GM12878 (cell line): ENCODE data around the gene BRD1. TPM values are rescaled to one million over a fixed set of nuclear protein-coding genes. Genes with fewer than 3 reads are reported as not detected.

Source experiments
- ATAC-seq: fragments of 200-7000 bp; cut with Tn5 transposase; 3 replicates; pipeline ENCODE4 v1.9.1; 2020; ENCODE audit warnings: mild to moderate bottlenecking, moderate library complexity
- BruUV-seq: library from RNA; stranded (reverse); fragments of 400-500 nt; replicated peaks from 2 replicates; lab custom pipeline; 2021; lab: Mats Ljungman, UMichigan
- CTCF ChIA-PET: fragments of 300-600 bp; sonication (Branson Sonifier 250); formaldehyde crosslinking; extraction: SDS; loops from one replicate; lab custom pipeline; 2021; ENCODE audit warnings: inconsistent platforms; lab: Yijun Ruan, JAX
- POLR2A ChIA-PET: fragments of 350-600 bp; formaldehyde crosslinking; extraction: SDS; loops from one replicate; lab custom pipeline; 2021; ENCODE audit warnings: inconsistent platforms; lab: Charles Lee
- RAD21 ChIA-PET: fragments of 300-600 bp; sonication (Branson Sonifier 250); formaldehyde crosslinking; loops from one replicate; lab custom pipeline; 2023; ENCODE audit warnings: antibody characterized with exemption; ENCODE audit not compliant: unreplicated experiment; lab: Charles Lee
- SMC1A ChIA-PET: fragments of 300-600 bp; sonication (Branson Sonifier 250); formaldehyde crosslinking; loops from one replicate; lab custom pipeline; 2023; ENCODE audit not compliant: unreplicated experiment, uncharacterized antibody; lab: Charles Lee
- DNase-seq: peaks from one replicate; pipeline ENCODE4 v3.0.0-alpha.2; 2011; ENCODE audit warnings: low read depth, low spot score
- FAIRE-seq: peaks from 3 replicates; lab custom pipeline; 2011; peaks lifted over from hg19 to GRCh38; lab: Jason Lieb, UNC
- H2AFZ ChIP-seq: 2 replicates; pipeline ENCODE4 v1.6.0; 2011; ENCODE audit warnings: low read depth, low read length, control low read depth; ENCODE audit not compliant: control insufficient read depth
- H3K27ac ChIP-seq: 2 replicates; pipeline ENCODE4 v1.5.1; 2011; ENCODE audit warnings: control low read depth; ENCODE audit not compliant: control insufficient read depth, insufficient read depth
- H3K27me3 ChIP-seq, 2 experiments: replicated peaks in 1 of 2; 2 replicates each; pipeline versions ENCODE4 v1.6.0 to v1.6.1; 2011; ENCODE audit warnings: low read length in 1 of 2; ENCODE audit not compliant: control insufficient read depth in 2 of 2, insufficient read depth in 2 of 2
- H3K36me3 ChIP-seq, 2 experiments: 2 replicates each; pipeline ENCODE4 v1.5.1; 2011; ENCODE audit warnings: low read length in 1 of 2; ENCODE audit not compliant: control insufficient read depth in 2 of 2, insufficient read depth in 2 of 2
- H3K4me1 ChIP-seq: 2 replicates; pipeline ENCODE4 v1.6.1; 2011; ENCODE audit warnings: mild to moderate bottlenecking, low read length, moderate library complexity, mixed read lengths; ENCODE audit not compliant: control insufficient read depth, insufficient read depth
- H3K4me2 ChIP-seq: 2 replicates; pipeline ENCODE4 v1.6.0; 2011; ENCODE audit warnings: control low read depth; ENCODE audit not compliant: control insufficient read depth, insufficient read depth
- H3K4me3 ChIP-seq: fragments of 200-600 bp; sonication (generic); 2 replicates; pipeline ENCODE4 v1.5.1; 2016
- H3K79me2 ChIP-seq: 2 replicates; pipeline ENCODE4 v1.6.0; 2011; ENCODE audit warnings: low read length; ENCODE audit not compliant: control insufficient read depth, insufficient read depth
- H3K9ac ChIP-seq: 2 replicates; pipeline ENCODE4 v1.8.0; 2011; ENCODE audit warnings: low read length, control low read depth, mixed read lengths; ENCODE audit not compliant: control insufficient read depth, insufficient read depth
- H3K9me3 ChIP-seq: replicated peaks from 3 replicates; pipeline ENCODE4 v1.5.1; 2011; ENCODE audit warnings: mild to moderate bottlenecking, low read length; ENCODE audit not compliant: control insufficient read depth, insufficient read depth
- H4K20me1 ChIP-seq: 2 replicates; pipeline ENCODE4 v1.6.0; 2011; ENCODE audit not compliant: control insufficient read depth, insufficient read depth
- CBX5 ChIP-seq: sonication (generic); IDR thresholded peaks from 2 replicates; pipeline ENCODE4 v1.6.1; 2016; ENCODE audit warnings: low read depth, moderate library complexity, mild to moderate bottlenecking, inconsistent platforms
- IKZF1 ChIP-seq: fragments of 450-650 bp; conservative IDR thresholded peaks from 2 replicates; pipeline ENCODE4 v1.6.1; 2017; ENCODE audit warnings: antibody characterized with exemption, mild to moderate bottlenecking
- IRF3 ChIP-seq: fragments of 450-650 bp; IDR thresholded peaks from 2 replicates; pipeline ENCODE4 v1.6.1; 2014; ENCODE audit warnings: mild to moderate bottlenecking
- MTA2 ChIP-seq: fragments of 450-650 bp; IDR thresholded peaks from 2 replicates; pipeline ENCODE4 v1.6.1; 2016; ENCODE audit warnings: low read depth, mild to moderate bottlenecking, moderate library complexity
- MXI1 ChIP-seq: fragments of 150-350 bp; IDR thresholded peaks from 2 replicates; pipeline ENCODE4 v1.6.1; 2011; ENCODE audit warnings: low read depth, mild to moderate bottlenecking, inconsistent platforms, low read length, improper control_type of control experiment
- MYC ChIP-seq: IDR thresholded peaks from 2 replicates; pipeline ENCODE4 v1.6.1; 2011; ENCODE audit warnings: mild to moderate bottlenecking, low read length, moderate library complexity, inconsistent platforms; ENCODE audit not compliant: insufficient read depth, insufficient replicate concordance, insufficient read length, severe bottlenecking
- PAX8 ChIP-seq: fragments of 450-650 bp; IDR thresholded peaks from 2 replicates; pipeline ENCODE4 v1.6.1; 2017; ENCODE audit warnings: mild to moderate bottlenecking, moderate library complexity
- SIN3A ChIP-seq: IDR thresholded peaks from 2 replicates; pipeline ENCODE4 v1.6.1; 2012; ENCODE audit warnings: low read depth, low read length, improper control_type of control experiment
- SUZ12 ChIP-seq: fragments of 200-600 bp; sonication (generic); IDR thresholded peaks from one replicate; pipeline ENCODE4 v1.6.1; 2018; ENCODE audit warnings: antibody characterized with exemption, mild to moderate bottlenecking; ENCODE audit not compliant: unreplicated experiment
- ZBTB4 ChIP-seq: fragments of 450-650 bp; formaldehyde crosslinking; IDR thresholded peaks from 2 replicates; pipeline ENCODE4 v1.4.0; 2022; ENCODE audit warnings: mild to moderate bottlenecking, moderate library complexity
- ZNF592 ChIP-seq: fragments of 450-650 bp; IDR thresholded peaks from 2 replicates; pipeline ENCODE4 v1.6.1; 2017; ENCODE audit warnings: mild to moderate bottlenecking, moderate library complexity
- WGBS: methylation state at CpG from one replicate; pipeline ENCODE4 v1.1.6; 2016; ENCODE audit warnings: low lambda C conversion rate; ENCODE audit not compliant: insufficient replicate concordance, insufficient coverage; ENCODE audit errors: missing lambda C conversion rate; 5-methylcytosine and 5-hydroxymethylcytosine counted together
- in situ Hi-C: fragments of 300-500 bp; cut with MboI; formaldehyde crosslinking; loops from 9 replicates; pipeline ENCODE4 v1.14.3; 2018; ENCODE audit warnings: mixed read lengths
- intact Hi-C: fragments of 100-400 bp; cut with micrococcal nuclease; formaldehyde crosslinking; loops from one replicate; pipeline ENCODE4 v1.14.2; 2022; ENCODE audit not compliant: unreplicated experiment
- polyA plus RNA-seq, 11 experiments: library from polyadenylated mRNA; depleted of rRNA in 4 of 11; unstranded in 6 of 11; stranded (reverse) in 5 of 11; fragments of >200 nt; fragmentation: Nextera tagmentation in 4 of 11; fragmentation: Illumina TruSeq in 1 of 11; extraction: Ambion mirVana in 4 of 11; extraction: Trizol in 1 of 11; gene quantifications; 1 replicate in 1 of 11; 2 replicates in 10 of 11; pipeline versions ENCODE4 v1.2.1 to v1.2.3, GENCODE V29; 2011 to 2016; ENCODE audit warnings: inconsistent platforms in 2 of 11, missing spikeins in 2 of 11, low read depth in 1 of 11
- total RNA-seq, 4 experiments: library from RNA; depleted of rRNA in 3 of 4; stranded (reverse); fragments of >200 nt in 3 of 4; fragmentation: Illumina TruSeq in 1 of 4; extraction: Trizol in 1 of 4; gene quantifications; 2 replicates each; pipeline versions ENCODE4 v1.2.1 to v1.2.3, GENCODE V29; 2013 to 2021

The BRD1 gene
- total and polyA plus RNA-seq, 10 of the 15 experiments (the other 5 are each of a cell fraction or from before 2014, with no cell fraction given): 0.90 to 26.4 (median 7.1) TPM

GRCh38 chr22:49774499-49775151, 53.0 kb downstream of the BRD1 start (continued):
- no peak for TF ChIP-seq ZNF592
- no peak for TF ChIP-seq MYC
- no peak for TF ChIP-seq MTA2
- no peak for TF ChIP-seq SUZ12
- no peak for TF ChIP-seq IRF3
- TF ChIP-seq, all 136 proteins: peak for 0

DNA sequence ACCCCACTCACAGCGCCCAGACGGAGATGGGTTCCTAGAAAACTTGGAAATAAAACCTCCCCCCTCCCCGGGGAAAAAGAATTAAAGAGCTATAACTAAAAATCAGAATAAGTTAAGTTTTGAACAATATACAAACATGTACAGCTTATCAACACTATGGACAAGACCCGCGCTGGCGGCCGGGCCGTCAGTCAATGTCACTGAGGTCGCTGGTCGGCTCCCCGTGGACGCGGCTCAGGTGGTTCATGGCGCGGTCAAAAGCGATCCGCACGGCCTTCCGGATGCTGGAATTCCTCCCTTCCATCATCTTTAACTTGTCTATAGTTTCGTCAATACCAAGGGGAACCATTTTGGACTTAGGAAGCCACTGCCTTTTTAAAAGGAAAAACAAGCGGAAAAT, 53.6 kb downstream of the BRD1 start:
- H3K9ac ChIP-seq: no peak overlapping the region
- no peak for FAIRE-seq
- RAD21 ChIA-PET: no interaction called here
- H4K20me1 ChIP-seq: no peaks in the 10 kb centered on the region
- H3K36me3 ChIP-seq: peaks cover 13 to 28% of the 10 kb centered on the region in 2 experiments
- no peak for ATAC-seq
- POLR2A ChIA-PET: no interaction called here
- no peak overlapping the region for H3K27ac ChIP-seq
- over 99% methylated on average over 21 of the region's 21 CpGs for WGBS
- no peaks in the 10 kb centered on the region for H3K79me2 ChIP-seq
- no peaks in the 10 kb centered on the region for H3K9me3 ChIP-seq
- H3K27me3 ChIP-seq: no peaks in the 10 kb centered on the region
- no peak for DNase-seq
- in situ Hi-C loops: no loop called here
- no peak overlapping the region for H3K4me2 ChIP-seq
- no peaks in the 10 kb centered on the region for H3K4me1 ChIP-seq
- CTCF ChIA-PET: interaction anchor here (0.9 to 1.2 kb wide), 2 partner anchors 13 to 257 kb away, joined by 3 read pairs; no protein-coding TSS in a partner anchor
- no peak overlapping the region for H2AFZ ChIP-seq
- no peak overlapping the region for H3K4me3 ChIP-seq
- SMC1A ChIA-PET: no interaction called here
- intact Hi-C loops: no loop called here
- no TSS peak for BruUV-seq
- TF ChIP-seq IKZF1: no peak
- no peak for TF ChIP-seq ZBTB4 (CRISPR knock-in tag)
- TF ChIP-seq SIN3A: no peak
- no peak for TF ChIP-seq PAX8
- no peak for TF ChIP-seq MXI1
- no peak for TF ChIP-seq CBX5
